ENCODE results near the gene HNRNPR. TPM values are rescaled to one million over a fixed set of nuclear protein-coding genes. Genes with fewer than 3 reads are reported as not detected.

Gene HNRNPR
- total RNA-seq, 1 donor from 2014 or later, result 64.3 TPM

DNA sequence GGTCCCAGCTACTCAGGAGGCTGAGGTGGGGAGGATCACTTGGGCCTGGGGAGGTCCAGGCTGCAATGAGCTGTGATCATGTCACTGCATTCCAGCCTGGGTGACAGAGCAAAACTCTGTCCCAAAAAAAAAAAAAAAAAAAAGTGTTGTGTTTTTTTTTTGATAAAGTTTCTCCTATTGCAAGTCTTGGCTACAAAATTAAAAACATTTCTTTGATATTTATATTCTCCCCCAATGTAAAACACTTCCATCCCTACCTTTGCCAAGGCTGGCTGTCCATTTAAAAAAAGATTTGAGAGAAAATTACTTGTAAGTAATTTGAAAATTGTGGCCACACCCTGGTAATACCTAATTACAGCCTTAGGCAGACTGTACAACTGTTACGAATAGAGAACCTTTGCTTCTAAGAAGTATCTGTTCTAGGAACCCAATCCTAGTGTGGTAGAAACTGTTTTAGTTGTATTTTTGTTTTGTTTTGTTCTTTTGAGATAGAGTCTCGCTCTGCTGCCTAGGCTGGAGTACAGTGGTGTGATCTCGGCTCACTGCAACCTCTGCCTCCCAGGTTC, 14.3 kb upstream of the HNRNPR start:
- TF ChIP-seq CTCF (IDR thresholded peaks at IDR 0.05), result no peak
- TF ChIP-seq POLR2AphosphoS5 (IDR thresholded peaks at IDR 0.05; ENCODE audit: insufficient read depth in 1 of 2, low read depth in 1 of 2), result no peak
- no peak for TF ChIP-seq POLR2A (IDR thresholded peaks at IDR 0.05)
- no peak for DNase-seq (ENCODE audit: extremely low spot score in 2 of 2)
- Histone ChIP-seq H3K27me3 (no peaks in the 10 kb centered on the region), H3K9me3 (peaks cover 23% of the 10 kb centered on the region), H3K4me3 (no peak overlapping the region), H3K27ac (no peak overlapping the region), H3K36me3 (peaks cover 11 to 40% of the 10 kb centered on the region in 2 donors), H3K4me1 (peaks cover 5% of the 10 kb centered on the region)
- intact Hi-C loops (cut with DNase I), result no loop called here

DNA sequence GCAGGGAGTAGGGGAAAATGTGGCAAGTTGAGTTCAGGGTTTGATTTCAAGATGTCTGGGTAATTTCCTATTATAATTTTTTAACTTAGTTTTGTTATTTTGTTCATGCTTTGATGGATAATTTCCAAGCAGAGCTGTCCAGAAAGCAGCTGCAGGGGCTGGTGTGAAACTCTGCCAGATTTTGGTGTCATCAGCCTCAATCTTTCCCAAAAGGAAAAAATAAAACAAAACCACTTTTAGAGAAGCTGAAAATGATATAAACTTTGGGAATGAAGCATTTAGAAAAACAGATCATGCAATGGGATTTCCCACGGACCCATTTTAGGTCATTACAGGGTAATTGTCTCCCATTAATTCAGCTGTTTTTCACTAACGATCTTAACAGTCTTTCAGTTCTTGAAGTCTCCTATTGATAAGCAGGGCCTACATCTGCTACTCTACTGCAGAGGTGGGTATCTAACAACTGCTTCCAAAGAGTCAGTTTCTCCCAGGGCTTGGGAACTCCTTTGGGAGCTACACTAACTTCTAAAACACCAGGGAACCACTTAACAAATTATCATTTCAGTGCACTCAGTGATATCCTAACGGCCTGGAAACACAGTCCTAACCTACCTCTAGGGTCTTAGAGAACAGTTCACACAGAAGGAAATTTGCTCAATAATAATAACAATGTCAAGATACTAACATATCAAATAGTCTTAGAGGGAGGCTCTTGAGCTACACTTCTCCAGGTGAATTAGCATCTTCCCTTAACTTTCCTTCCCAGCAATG, 13.2 kb upstream of the HNRNPR start:
- TF ChIP-seq CTCF (IDR thresholded peaks at IDR 0.05) (no peak), POLR2AphosphoS5 (IDR thresholded peaks at IDR 0.05; ENCODE audit: insufficient read depth in 1 of 2, low read depth in 1 of 2) (no peak), POLR2A (IDR thresholded peaks at IDR 0.05) (no peak)
- Histone ChIP-seq H3K27ac (no peak overlapping the region), H3K36me3 (peaks cover 5 to 29% of the 10 kb centered on the region in 2 donors), H3K27me3 (no peaks in the 10 kb centered on the region), H3K9me3 (peaks cover 15% of the 10 kb centered on the region), H3K4me3 (no peak overlapping the region), H3K4me1 (peaks cover 5% of the 10 kb centered on the region)
- DNase-seq (ENCODE audit: extremely low spot score in 2 of 2), result no peak
- intact Hi-C loops (cut with DNase I), result no loop called here

DNA sequence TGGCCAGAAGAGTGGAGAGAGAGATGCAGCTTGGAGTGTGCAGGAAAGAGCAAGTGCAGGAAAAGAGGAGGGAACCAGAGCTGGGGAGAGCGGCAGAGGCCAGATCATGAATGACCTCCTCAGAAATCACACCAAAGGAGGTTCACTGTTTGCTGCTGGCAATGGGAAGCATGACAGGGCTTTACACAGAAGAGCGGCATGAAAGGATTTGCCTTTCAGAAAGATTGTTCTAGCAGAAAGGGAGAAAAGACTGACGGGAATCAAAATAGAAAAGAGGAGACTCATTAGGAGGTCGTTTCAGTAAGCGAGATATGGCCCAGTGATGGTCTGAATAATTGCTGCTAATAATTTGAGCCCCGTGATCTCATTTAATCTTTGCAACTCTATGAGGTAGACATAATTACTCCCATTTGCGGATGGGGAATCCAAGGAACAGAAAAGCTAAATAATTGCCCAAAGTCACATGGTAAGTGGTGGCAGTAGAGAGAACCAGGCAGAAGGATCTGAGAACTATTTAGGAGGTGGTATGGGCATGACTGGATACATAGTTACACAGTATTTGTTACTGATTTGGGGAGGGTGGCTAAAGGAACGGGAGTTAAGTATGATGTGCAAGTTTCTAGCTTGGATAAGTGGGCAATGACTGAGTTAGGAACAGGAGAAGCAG, 12.5 kb upstream of the HNRNPR start:
- H3K4me1 ChIP-seq, result peaks cover 5% of the 10 kb centered on the region
- TF ChIP-seq POLR2A (IDR thresholded peaks at IDR 0.05), result no peak
- no peak for TF ChIP-seq POLR2AphosphoS5 (IDR thresholded peaks at IDR 0.05; ENCODE audit: insufficient read depth in 1 of 2, low read depth in 1 of 2)
- no peak for TF ChIP-seq CTCF (IDR thresholded peaks at IDR 0.05)
- no peak overlapping the region for H3K4me3 ChIP-seq
- no peak overlapping the region for H3K27ac ChIP-seq
- no peak for DNase-seq (ENCODE audit: extremely low spot score in 2 of 2)
- intact Hi-C loops (cut with DNase I), result no loop called here
- H3K9me3 ChIP-seq, result peaks cover 8% of the 10 kb centered on the region
- no peaks in the 10 kb centered on the region for H3K27me3 ChIP-seq
- peaks cover 0 to 22% of the 10 kb centered on the region in 2 donors for H3K36me3 ChIP-seq

GRCh38 chr1:23354245-23354644, 10.2 kb upstream of the HNRNPR start:
- H3K36me3 ChIP-seq, result no peaks in the 10 kb centered on the region
- no peaks in the 10 kb centered on the region for H3K9me3 ChIP-seq
- no peak for DNase-seq (ENCODE audit: extremely low spot score in 2 of 2)
- peaks cover 5% of the 10 kb centered on the region for H3K4me1 ChIP-seq
- no peak overlapping the region for H3K4me3 ChIP-seq
- TF ChIP-seq POLR2A (IDR thresholded peaks at IDR 0.05) (no peak), CTCF (IDR thresholded peaks at IDR 0.05) (no peak), POLR2AphosphoS5 (IDR thresholded peaks at IDR 0.05; ENCODE audit: insufficient read depth in 1 of 2, low read depth in 1 of 2) (no peak)
- no peaks in the 10 kb centered on the region for H3K27me3 ChIP-seq
- H3K27ac ChIP-seq, result no peak overlapping the region
- intact Hi-C loops (cut with DNase I), result no loop called here
